Measurements from ENCODE around the gene YPEL1. TPM values are rescaled to one million over a fixed set of nuclear protein-coding genes. Genes with fewer than 3 reads are reported as not detected.

The YPEL1 gene
- total RNA-seq, 1 donor from 2014 or later = 30.5 TPM

DNA sequence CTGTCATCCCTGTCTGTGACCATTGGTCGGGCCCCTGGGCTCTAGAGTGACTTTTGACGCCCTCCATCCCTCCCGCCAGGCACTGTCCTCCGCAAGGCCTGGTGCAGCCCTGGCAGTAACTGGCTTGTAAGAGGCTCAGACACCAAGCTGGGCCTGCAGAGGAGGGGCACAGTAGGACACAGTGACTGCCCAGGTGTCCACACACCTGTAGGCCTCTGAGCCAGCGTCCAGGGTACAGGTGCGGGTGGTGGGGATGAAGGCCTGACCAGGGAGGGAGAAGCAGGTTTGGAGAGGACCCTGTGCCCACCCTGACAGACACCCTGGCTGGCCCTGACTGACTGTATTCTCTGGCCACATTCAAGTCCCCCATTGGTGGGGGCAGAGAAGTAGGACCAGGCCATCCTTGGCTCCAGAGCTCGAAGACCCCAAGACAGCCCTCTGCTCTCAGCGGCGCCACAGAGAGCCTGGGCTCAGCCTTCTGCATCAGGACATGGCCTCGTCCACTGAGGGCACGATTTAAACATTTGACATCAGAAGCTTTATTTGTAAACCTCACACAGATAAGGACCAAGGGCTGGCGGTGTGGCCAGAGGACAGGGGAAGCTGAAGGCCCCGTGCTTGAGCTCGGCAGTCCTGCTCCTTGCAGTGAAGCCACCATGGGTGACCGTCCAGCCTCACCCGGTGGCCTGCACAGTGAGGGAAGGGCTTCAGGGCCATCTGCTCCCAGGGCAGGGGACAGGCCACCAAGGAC is 38.4 kb downstream of the YPEL1 start:
- TF ChIP-seq, protein P1, sequence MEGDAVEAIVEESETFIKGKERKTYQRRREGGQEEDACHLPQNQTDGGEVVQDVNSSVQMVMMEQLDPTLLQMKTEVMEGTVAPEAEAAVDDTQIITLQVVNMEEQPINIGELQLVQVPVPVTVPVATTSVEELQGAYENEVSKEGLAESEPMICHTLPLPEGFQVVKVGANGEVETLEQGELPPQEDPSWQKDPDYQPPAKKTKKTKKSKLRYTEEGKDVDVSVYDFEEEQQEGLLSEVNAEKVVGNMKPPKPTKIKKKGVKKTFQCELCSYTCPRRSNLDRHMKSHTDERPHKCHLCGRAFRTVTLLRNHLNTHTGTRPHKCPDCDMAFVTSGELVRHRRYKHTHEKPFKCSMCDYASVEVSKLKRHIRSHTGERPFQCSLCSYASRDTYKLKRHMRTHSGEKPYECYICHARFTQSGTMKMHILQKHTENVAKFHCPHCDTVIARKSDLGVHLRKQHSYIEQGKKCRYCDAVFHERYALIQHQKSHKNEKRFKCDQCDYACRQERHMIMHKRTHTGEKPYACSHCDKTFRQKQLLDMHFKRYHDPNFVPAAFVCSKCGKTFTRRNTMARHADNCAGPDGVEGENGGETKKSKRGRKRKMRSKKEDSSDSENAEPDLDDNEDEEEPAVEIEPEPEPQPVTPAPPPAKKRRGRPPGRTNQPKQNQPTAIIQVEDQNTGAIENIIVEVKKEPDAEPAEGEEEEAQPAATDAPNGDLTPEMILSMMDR (IDR thresholded peaks at IDR 0.05; ENCODE audit: unreplicated experiment) = no peak
- Mint-ChIP-seq H3K36me3 (ENCODE audit: insufficient read depth) (peaks cover 23% of the 10 kb centered on the region), H3K27me3 (no peaks in the 10 kb centered on the region), H3K9me3 (ENCODE audit: low read depth) (no peaks in the 10 kb centered on the region), H3K4me3 (ENCODE audit: low read depth) (no peak overlapping the region), H3K4me1 (ENCODE audit: low read depth) (peaks cover 11% of the 10 kb centered on the region), H3K27ac (no peak overlapping the region)
- no peak for DNase-seq (ENCODE audit: low spot score, unreplicated experiment)

DNA sequence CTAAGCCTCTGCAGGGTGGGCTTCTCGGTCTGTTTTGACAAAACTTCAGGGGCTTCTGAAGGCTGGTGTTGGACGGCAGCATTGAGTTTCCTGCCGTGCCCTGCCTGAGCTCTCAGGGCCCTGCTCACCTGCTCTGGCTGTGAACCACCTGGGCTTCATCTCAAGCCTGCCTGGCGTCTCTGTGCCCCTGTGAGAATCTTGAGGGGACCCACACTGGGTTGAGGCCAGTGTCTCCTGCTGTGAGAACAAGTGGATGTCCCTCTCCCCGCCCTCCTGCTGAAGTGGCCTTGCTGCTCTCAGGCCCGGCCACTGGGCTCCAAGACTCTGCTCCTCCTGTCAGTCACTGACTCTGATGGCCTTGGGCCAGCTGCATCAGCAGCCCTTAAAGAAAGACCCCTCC is 39.5 kb downstream of the YPEL1 start:
- Mint-ChIP-seq H3K9me3 (ENCODE audit: low read depth) (no peaks in the 10 kb centered on the region), H3K4me3 (ENCODE audit: low read depth) (no peak overlapping the region), H3K27me3 (no peaks in the 10 kb centered on the region), H3K4me1 (ENCODE audit: low read depth) (peaks cover 6% of the 10 kb centered on the region), H3K27ac (no peak overlapping the region), H3K36me3 (ENCODE audit: insufficient read depth) (peaks cover 22% of the 10 kb centered on the region)
- TF ChIP-seq, protein P1 (IDR thresholded peaks at IDR 0.05; ENCODE audit: unreplicated experiment) = no peak
- no peak for DNase-seq (ENCODE audit: low spot score, unreplicated experiment)

DNA sequence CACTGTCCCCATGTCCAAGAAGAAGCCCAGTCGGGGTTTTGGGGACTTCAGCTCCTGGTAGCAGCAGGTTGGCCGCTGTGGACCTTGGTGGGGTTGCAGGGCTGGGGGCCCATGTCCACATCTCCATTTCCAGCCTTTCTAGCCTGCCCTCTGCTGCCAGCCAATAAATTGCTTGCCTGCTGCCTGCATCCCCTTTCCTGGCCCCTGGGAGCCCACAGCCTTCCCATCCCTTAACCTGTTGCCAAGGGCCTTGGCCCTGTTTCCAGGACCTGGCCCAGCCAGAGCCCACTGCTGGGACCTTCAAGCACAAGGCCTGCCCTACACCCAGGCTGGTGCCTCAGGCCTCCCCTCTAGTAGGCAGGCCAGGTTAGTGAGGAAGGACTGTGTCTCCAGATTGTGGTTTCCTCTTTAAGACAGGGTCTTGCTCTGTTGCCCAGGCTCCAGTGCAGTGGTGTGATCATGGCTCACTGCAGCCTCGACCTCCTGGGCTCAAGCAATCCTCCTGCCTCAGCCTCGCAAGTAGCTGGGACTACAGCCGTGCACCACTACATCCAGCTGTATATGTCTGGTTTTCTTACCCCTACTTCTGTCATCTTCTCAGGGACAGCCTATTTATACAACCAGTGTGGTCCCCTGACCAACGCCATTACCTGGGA is 40.0 kb downstream of the YPEL1 start:
- DNase-seq (ENCODE audit: low spot score, unreplicated experiment) = no peak
- H3K9me3 Mint-ChIP-seq (ENCODE audit: low read depth) = no peaks in the 10 kb centered on the region
- TF ChIP-seq, protein P1 (IDR thresholded peaks at IDR 0.05; ENCODE audit: unreplicated experiment) = no peak
- H3K4me1 Mint-ChIP-seq (ENCODE audit: low read depth) = peaks cover 2% of the 10 kb centered on the region
- H3K36me3 Mint-ChIP-seq (ENCODE audit: insufficient read depth) = peaks cover 19% of the 10 kb centered on the region
- H3K27ac Mint-ChIP-seq = no peak overlapping the region
- no peaks in the 10 kb centered on the region for H3K27me3 Mint-ChIP-seq
- no peak overlapping the region for H3K4me3 Mint-ChIP-seq (ENCODE audit: low read depth)

DNA sequence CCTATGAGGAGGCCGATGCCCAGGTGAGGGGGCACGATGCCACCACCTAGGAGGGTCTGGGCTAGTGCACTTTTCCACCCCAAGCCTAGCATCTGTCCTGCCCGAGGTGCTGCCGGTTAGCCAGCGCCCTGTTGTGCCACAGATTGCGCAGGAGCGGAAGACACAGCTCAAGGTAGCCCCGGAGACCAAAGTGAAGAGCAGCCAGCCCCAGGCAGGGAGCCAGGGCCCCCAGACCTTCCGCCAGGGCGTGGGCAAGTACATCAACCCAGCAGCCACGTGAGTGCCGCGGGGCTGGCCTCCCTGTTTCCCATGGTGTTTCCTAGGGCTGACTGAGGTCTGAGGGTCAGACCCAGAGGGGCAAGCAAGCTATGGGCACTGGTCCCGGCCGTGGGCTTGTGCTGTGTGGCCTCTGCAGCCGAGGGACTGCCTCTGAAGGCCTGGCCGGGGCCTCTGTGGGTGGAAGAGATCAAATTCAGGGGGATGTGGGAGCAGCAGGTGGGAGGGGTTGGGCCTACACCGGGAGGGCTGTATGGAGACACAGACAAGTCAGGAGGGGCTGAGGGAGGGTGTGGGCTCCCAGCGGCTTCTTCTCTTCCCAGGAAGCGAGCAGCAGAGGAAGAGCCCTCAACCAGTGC is 40.7 kb downstream of the YPEL1 start:
- H3K4me1 Mint-ChIP-seq (ENCODE audit: low read depth) = peaks cover 1% of the 10 kb centered on the region
- H3K27me3 Mint-ChIP-seq = no peaks in the 10 kb centered on the region
- no peaks in the 10 kb centered on the region for H3K9me3 Mint-ChIP-seq (ENCODE audit: low read depth)
- H3K27ac Mint-ChIP-seq = no peak overlapping the region
- H3K4me3 Mint-ChIP-seq (ENCODE audit: low read depth) = no peak overlapping the region
- TF ChIP-seq, protein P1 (IDR thresholded peaks at IDR 0.05; ENCODE audit: unreplicated experiment) = no peak
- H3K36me3 Mint-ChIP-seq (ENCODE audit: insufficient read depth) = peaks cover 20% of the 10 kb centered on the region
- no peak for DNase-seq (ENCODE audit: low spot score, unreplicated experiment)

DNA sequence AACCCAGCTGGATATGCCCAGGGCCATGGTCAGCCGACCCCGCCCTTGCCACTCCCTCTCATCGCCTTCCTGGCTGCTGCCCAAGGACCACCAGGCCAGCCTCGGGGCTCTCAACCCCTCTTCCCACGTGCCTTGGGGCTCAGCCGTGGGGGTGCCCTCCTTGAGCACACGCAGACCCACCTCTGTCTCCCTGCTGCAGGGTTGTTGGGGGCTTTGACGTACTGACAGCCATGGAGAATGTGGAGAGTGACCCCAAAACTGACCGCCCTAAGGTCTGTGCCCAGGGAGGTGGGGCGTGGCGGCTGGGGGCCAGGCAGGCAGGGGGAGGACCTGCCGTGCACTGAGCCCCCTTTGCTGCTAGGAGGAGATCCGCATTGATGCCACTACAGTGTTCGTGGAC is 41.2 kb downstream of the YPEL1 start:
- no peak overlapping the region for H3K27ac Mint-ChIP-seq
- no peak overlapping the region for H3K4me3 Mint-ChIP-seq (ENCODE audit: low read depth)
- no peak for DNase-seq (ENCODE audit: low spot score, unreplicated experiment)
- H3K27me3 Mint-ChIP-seq = no peaks in the 10 kb centered on the region
- no peaks in the 10 kb centered on the region for H3K4me1 Mint-ChIP-seq (ENCODE audit: low read depth)
- H3K9me3 Mint-ChIP-seq (ENCODE audit: low read depth) = no peaks in the 10 kb centered on the region
- TF ChIP-seq, protein P1 (IDR thresholded peaks at IDR 0.05; ENCODE audit: unreplicated experiment) = no peak
- H3K36me3 Mint-ChIP-seq (ENCODE audit: insufficient read depth) = peaks cover 23% of the 10 kb centered on the region

All from progenitor cell of endocrine pancreas (in vitro differentiated cells).